ENCODE measurements around the gene PSMD1.

The PSMD1 gene

DNA sequence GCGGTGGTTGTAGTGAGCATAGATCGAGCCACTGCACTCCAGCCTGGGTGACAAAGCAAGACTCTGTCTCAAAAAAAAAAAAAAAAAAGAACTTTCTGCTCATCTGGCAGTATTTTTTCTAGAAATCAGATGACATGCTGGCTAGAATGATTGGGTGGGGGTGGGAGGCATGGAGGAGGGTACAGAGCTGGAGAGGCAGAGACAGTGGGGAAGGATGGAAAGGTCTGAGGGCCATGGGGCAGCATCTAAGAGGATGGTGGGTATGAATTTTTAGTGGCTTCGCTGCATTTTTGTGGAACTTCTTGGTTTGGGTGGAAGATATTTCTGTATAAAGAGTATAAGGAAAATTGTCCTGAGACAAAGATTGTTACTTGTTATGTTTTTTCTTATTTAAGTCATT lies 165.1 kb downstream of the PSMD1 start:
- DNase-seq (ENCODE audit: extremely low read depth, insufficient read length), result no peak
- Histone ChIP-seq H3K27me3 (replicated peaks; ENCODE audit: control insufficient read depth, insufficient read depth, low read length) (no peaks in the 10 kb centered on the region), H3K36me3 (ENCODE audit: control insufficient read depth, insufficient read depth, low read length) (no peaks in the 10 kb centered on the region; the same call in 1 of the 2 replicates), H3K4me3 (replicated peaks; ENCODE audit: low read depth, low read length) (no peak overlapping the region; the same call in 1 of the 2 replicates)
- TF ChIP-seq, protein P1, sequence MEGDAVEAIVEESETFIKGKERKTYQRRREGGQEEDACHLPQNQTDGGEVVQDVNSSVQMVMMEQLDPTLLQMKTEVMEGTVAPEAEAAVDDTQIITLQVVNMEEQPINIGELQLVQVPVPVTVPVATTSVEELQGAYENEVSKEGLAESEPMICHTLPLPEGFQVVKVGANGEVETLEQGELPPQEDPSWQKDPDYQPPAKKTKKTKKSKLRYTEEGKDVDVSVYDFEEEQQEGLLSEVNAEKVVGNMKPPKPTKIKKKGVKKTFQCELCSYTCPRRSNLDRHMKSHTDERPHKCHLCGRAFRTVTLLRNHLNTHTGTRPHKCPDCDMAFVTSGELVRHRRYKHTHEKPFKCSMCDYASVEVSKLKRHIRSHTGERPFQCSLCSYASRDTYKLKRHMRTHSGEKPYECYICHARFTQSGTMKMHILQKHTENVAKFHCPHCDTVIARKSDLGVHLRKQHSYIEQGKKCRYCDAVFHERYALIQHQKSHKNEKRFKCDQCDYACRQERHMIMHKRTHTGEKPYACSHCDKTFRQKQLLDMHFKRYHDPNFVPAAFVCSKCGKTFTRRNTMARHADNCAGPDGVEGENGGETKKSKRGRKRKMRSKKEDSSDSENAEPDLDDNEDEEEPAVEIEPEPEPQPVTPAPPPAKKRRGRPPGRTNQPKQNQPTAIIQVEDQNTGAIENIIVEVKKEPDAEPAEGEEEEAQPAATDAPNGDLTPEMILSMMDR (IDR thresholded peaks at IDR 0.05; ENCODE audit: insufficient read depth, low read length, poor library complexity, severe bottlenecking), result no peak

Measured in GM06990 (cell line).